A673 (cell line): ENCODE results near the gene KDM4B. TPM values are rescaled to one million over a fixed set of nuclear protein-coding genes. Genes with fewer than 3 reads are reported as not detected.

Source experiments
- BruUV-seq: library from RNA; stranded (reverse); fragments of 400-500 nt; replicated peaks from 2 replicates; lab custom pipeline; 2021; lab: Mats Ljungman, UMichigan
- CTCF ChIA-PET: fragments of 300-600 bp; sonication (Branson Sonifier 250); formaldehyde crosslinking; loops from one replicate; lab custom pipeline; 2022; ENCODE audit warnings: antibody characterized with exemption; lab: Charles Lee
- POLR2A ChIA-PET: fragments of 300-600 bp; sonication (Branson Sonifier 250); formaldehyde crosslinking; loops from one replicate; lab custom pipeline; 2022; ENCODE audit warnings: antibody characterized with exemption; ENCODE audit not compliant: low non-redundant PET; lab: Charles Lee
- DNase-seq: peaks from one replicate; pipeline ENCODE4 v3.0.0-alpha.2; 2015; ENCODE audit warnings: low spot score
- H3K27ac ChIP-seq: fragments of 200-600 bp; sonication (generic); 2 replicates; pipeline ENCODE4 v1.5.1; 2016; ENCODE audit warnings: mixed run types, low read depth, mild to moderate bottlenecking, mixed read lengths, antibody characterized with exemption, low read length; ENCODE audit not compliant: poor library complexity, severe bottlenecking
- H3K27me3 ChIP-seq: fragments of 200-600 bp; sonication (generic); replicated peaks from 2 replicates; pipeline ENCODE4 v1.6.1; 2017; ENCODE audit warnings: mixed run types, low read depth, mild to moderate bottlenecking, mixed read lengths, antibody characterized with exemption, low read length; ENCODE audit not compliant: insufficient read depth, poor library complexity
- H3K36me3 ChIP-seq: fragments of 200-600 bp; sonication (generic); 2 replicates; pipeline ENCODE4 v1.6.1; 2016; ENCODE audit warnings: mixed run types, mild to moderate bottlenecking, mixed read lengths, antibody characterized with exemption, low read length; ENCODE audit not compliant: insufficient read depth, poor library complexity, severe bottlenecking
- H3K4me1 ChIP-seq: fragments of 200-600 bp; sonication (generic); 2 replicates; pipeline ENCODE4 v1.6.1; 2017; ENCODE audit warnings: mixed run types, mild to moderate bottlenecking, mixed read lengths, antibody characterized with exemption, low read length; ENCODE audit not compliant: insufficient read depth, poor library complexity, severe bottlenecking
- H3K4me3 ChIP-seq: fragments of 200-600 bp; sonication (generic); 2 replicates; pipeline ENCODE4 v1.5.1; 2016; ENCODE audit warnings: low read depth, mixed run types, mild to moderate bottlenecking, mixed read lengths, low read length; ENCODE audit not compliant: poor library complexity, severe bottlenecking
- H3K9me3 ChIP-seq: fragments of 200-600 bp; sonication (generic); 2 replicates; pipeline ENCODE4 v1.6.1; 2016; ENCODE audit warnings: mixed run types, low read depth, mild to moderate bottlenecking, mixed read lengths, antibody characterized with exemption, low read length; ENCODE audit not compliant: poor library complexity, severe bottlenecking
- CTCF ChIP-seq: fragments of 300-800, 200-600 bp; sonication (generic); conservative IDR thresholded peaks from 2 replicates; pipeline ENCODE4 v1.5.1; 2017; ENCODE audit warnings: low read depth, mild to moderate bottlenecking, antibody characterized with exemption, low read length, moderate library complexity, mixed read lengths
- EZH2 ChIP-seq: fragments of 200-600 bp; sonication (generic); IDR thresholded peaks from 2 replicates; pipeline ENCODE4 v1.6.1; 2017; ENCODE audit warnings: borderline replicate concordance, low read depth, mild to moderate bottlenecking, mixed read lengths, antibody characterized with exemption, low read length; ENCODE audit not compliant: poor library complexity, severe bottlenecking
- intact Hi-C: fragments of 100-400 bp; cut with micrococcal nuclease; formaldehyde crosslinking; loops from one replicate; pipeline ENCODE4 v1.10.0; 2022; ENCODE audit not compliant: unreplicated experiment
- total RNA-seq: library from RNA; stranded (reverse); gene quantifications from 2 replicates; pipeline ENCODE4 v1.2.3, GENCODE V29; 2021

Gene KDM4B
- total RNA-seq, 1 experiment from 2014 or later = 30.0 TPM

DNA sequence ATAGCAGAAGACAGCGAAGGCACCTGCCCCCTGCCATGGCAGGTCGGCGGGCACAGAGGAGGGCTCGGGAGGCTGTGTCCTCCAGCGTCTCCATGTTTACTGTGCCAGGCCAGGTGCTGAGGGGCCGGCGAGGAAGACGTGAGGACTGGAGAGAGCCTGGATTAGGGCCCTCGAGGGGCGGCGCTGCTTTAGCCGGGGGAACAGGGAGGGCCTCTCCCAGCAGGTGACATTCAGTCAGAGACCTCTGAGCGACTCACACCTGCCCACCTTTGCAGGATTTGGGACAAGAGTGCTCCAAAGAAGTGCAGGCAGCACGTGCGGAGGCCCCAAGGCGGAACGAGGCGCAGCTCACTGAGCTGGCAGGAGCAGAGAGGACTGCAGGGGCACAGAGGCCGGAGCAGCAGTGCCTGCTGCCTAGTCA, 17.6 kb downstream of the KDM4B start:
- H3K9me3 ChIP-seq = no peaks in the 10 kb centered on the region
- ChIA-PET POLR2A (no interaction called here), CTCF (no interaction called here)
- no TSS peak for BruUV-seq
- no peaks in the 10 kb centered on the region for H3K27me3 ChIP-seq
- H3K27ac ChIP-seq = no peak overlapping the region
- no peak overlapping the region for H3K4me3 ChIP-seq
- intact Hi-C loops = no loop called here
- H3K4me1 ChIP-seq = no peaks in the 10 kb centered on the region
- no peak for TF ChIP-seq CTCF
- no peak for TF ChIP-seq EZH2
- DNase-seq = no peak
- no peaks in the 10 kb centered on the region for H3K36me3 ChIP-seq

GRCh38 chr19:4987256-4987655, 18.3 kb downstream of the KDM4B start:
- intact Hi-C loops = no loop called here
- TF ChIP-seq CTCF (no peak), EZH2 (no peak)
- Histone ChIP-seq H3K4me3 (no peak overlapping the region), H3K27ac (no peak overlapping the region), H3K27me3 (no peaks in the 10 kb centered on the region), H3K36me3 (no peaks in the 10 kb centered on the region), H3K9me3 (no peaks in the 10 kb centered on the region), H3K4me1 (no peaks in the 10 kb centered on the region)
- POLR2A ChIA-PET = no interaction called here
- BruUV-seq = no TSS peak
- DNase-seq = no peak
- CTCF ChIA-PET = no interaction called here

DNA sequence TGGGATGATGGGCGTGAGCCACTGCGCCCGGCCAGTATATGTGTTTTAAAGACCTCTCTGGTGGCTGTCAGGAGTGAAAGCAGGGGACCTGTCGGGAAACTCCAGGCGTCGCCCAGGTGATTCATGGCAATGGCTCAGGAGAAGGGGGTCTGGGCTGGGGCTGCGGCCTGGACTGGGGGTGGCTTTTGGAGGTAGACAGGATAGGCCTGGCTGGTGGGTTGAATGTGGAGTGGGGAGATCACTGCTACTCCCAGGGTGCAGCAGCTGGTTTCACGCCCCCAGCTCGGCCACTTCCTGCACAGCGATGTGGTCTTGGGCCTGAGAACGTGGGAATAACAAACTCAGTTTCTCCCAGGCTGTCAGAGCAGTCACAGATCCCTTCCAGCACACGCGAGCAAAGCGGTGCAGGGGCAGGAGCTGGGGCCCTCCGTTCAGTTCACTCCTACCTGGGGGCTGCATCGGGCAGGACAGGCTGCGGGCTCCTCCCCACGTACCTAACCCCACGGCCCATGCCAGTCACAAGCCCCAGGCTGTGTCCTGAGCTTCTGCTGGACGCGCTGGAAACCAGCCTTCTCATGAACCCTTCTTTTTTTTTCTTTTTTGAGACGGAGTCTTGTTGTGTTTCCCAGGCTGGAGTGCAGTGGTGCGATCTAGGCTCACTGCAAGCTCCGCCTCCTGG, 18.9 kb downstream of the KDM4B start:
- BruUV-seq = no TSS peak
- Histone ChIP-seq H3K36me3 (no peaks in the 10 kb centered on the region), H3K27ac (no peak overlapping the region), H3K4me3 (no peak overlapping the region), H3K27me3 (no peaks in the 10 kb centered on the region), H3K9me3 (no peaks in the 10 kb centered on the region), H3K4me1 (no peaks in the 10 kb centered on the region)
- POLR2A ChIA-PET = no interaction called here
- CTCF ChIA-PET = interaction anchor here (0.5 kb wide), 1 partner anchor 388 kb away, joined by 3 read pairs; no protein-coding TSS in a partner anchor
- no peak for TF ChIP-seq EZH2
- no peak for TF ChIP-seq CTCF
- intact Hi-C loops = no loop called here
- no peak for DNase-seq
